A549 (cell line): Measurements from ENCODE around the gene MAFG. TPM values are rescaled to one million over a fixed set of nuclear protein-coding genes. Genes with fewer than 3 reads are reported as not detected.

Source experiments
- ATOH8 ChIP-seq: fragments of 250-450 bp; sonication (Bioruptor Pico); IDR thresholded peaks from 2 replicates; pipeline ENCODE4 v1.5.0; 2020; ENCODE audit warnings: low read depth, mild to moderate bottlenecking, moderate library complexity
- BCL3 ChIP-seq: fragments of >200 bp; sonication (Bioruptor Twin); formaldehyde crosslinking; IDR thresholded peaks from 3 replicates; pipeline ENCODE4 v1.6.1; 2016
- CEBPB ChIP-seq, 2 experiments: fragments of >200 bp in 1 of 2; sonication (Bioruptor Twin) in 1 of 2; formaldehyde crosslinking in 1 of 2; IDR thresholded peaks; 2 replicates each; pipeline ENCODE4 v1.6.1; 2012 to 2016
- CHD2 ChIP-seq: fragments of 150-350 bp; IDR thresholded peaks from 2 replicates; pipeline ENCODE4 v1.6.1; 2014; ENCODE audit warnings: low read length; ENCODE audit not compliant: partially characterized antibody
- E2F6 ChIP-seq: IDR thresholded peaks from 2 replicates; pipeline ENCODE4 v1.6.1; 2012; ENCODE audit warnings: low read depth, borderline replicate concordance
- EHMT2 ChIP-seq: fragments of 200-600 bp; sonication (generic); IDR thresholded peaks from 2 replicates; pipeline ENCODE4 v1.6.1; 2016; ENCODE audit warnings: antibody characterized with exemption, low read depth, mild to moderate bottlenecking, moderate library complexity
- EP300 ChIP-seq, 2 experiments: fragments of >200 bp; sonication (Bioruptor Twin); formaldehyde crosslinking; IDR thresholded peaks; 2 replicates in 1 of 2; 3 replicates in 1 of 2; pipeline ENCODE4 v1.6.1; 2016 to 2017
- FOSB ChIP-seq: fragments of 250-450 bp; sonication (Bioruptor Pico); IDR thresholded peaks from 2 replicates; pipeline ENCODE4 v1.5.0; 2020; ENCODE audit warnings: mild to moderate bottlenecking, moderate library complexity
- FOSL2 ChIP-seq, 2 experiments: fragments of 450-650 bp in 1 of 2; fragments of >200 bp in 1 of 2; sonication (Bioruptor Twin) in 1 of 2; formaldehyde crosslinking; IDR thresholded peaks; 2 replicates each; pipeline versions ENCODE4 v1.5.0 to v1.6.1; 2016 to 2020; ENCODE audit warnings: mild to moderate bottlenecking in 1 of 2, moderate library complexity in 1 of 2
- FOXS1 ChIP-seq: fragments of 250-450 bp; sonication (Bioruptor Pico); IDR thresholded peaks from 2 replicates; pipeline ENCODE4 v1.5.0; 2020; ENCODE audit warnings: mild to moderate bottlenecking, moderate library complexity
- HDAC2 ChIP-seq: fragments of 200-600 bp; sonication (generic); IDR thresholded peaks from 2 replicates; pipeline ENCODE4 v1.6.1; 2016
- HES2 ChIP-seq: fragments of >200 bp; sonication (Bioruptor Twin); formaldehyde crosslinking; IDR thresholded peaks from 2 replicates; pipeline ENCODE4 v1.6.1; 2016
- HOXB5 ChIP-seq: fragments of 250-450 bp; sonication (Bioruptor Pico); IDR thresholded peaks from 2 replicates; pipeline ENCODE4 v1.5.0; 2020; ENCODE audit warnings: mild to moderate bottlenecking, moderate library complexity
- JUN ChIP-seq, 2 experiments: fragments of >200 bp; sonication (Bioruptor Twin); formaldehyde crosslinking; IDR thresholded peaks; 2 replicates in 1 of 2; 3 replicates in 1 of 2; pipeline ENCODE4 v1.6.1; 2016 to 2017
- KDM1A ChIP-seq: fragments of 200-600 bp; sonication (generic); IDR thresholded peaks from 2 replicates; pipeline ENCODE4 v1.6.1; 2016; ENCODE audit warnings: low read depth, mild to moderate bottlenecking
- MAFK ChIP-seq: fragments of 450-650 bp; IDR thresholded peaks from 2 replicates; pipeline ENCODE4 v1.6.1; 2014; ENCODE audit not compliant: partially characterized antibody
- NFE2L2 ChIP-seq: fragments of 150-350 bp; conservative IDR thresholded peaks from 2 replicates; pipeline ENCODE4 v1.6.1; 2014; ENCODE audit warnings: low read length
- RARB ChIP-seq: fragments of 250-450 bp; sonication (Bioruptor Pico); IDR thresholded peaks from 2 replicates; pipeline ENCODE4 v1.8.0; 2021; ENCODE audit warnings: mild to moderate bottlenecking, moderate library complexity
- REST ChIP-seq: fragments of 200-600 bp; sonication (generic); IDR thresholded peaks from 2 replicates; pipeline ENCODE4 v1.6.1; 2016; ENCODE audit warnings: antibody characterized with exemption, mild to moderate bottlenecking, moderate library complexity
- RFX5 ChIP-seq: fragments of 450-650 bp; IDR thresholded peaks from 2 replicates; pipeline ENCODE4 v1.7.1; 2014; ENCODE audit warnings: antibody characterized with exemption, mild to moderate bottlenecking, moderate library complexity
- RNF2 ChIP-seq: fragments of 200-600 bp; sonication (generic); IDR thresholded peaks from 2 replicates; pipeline ENCODE4 v1.6.1; 2016; ENCODE audit warnings: low read depth, mild to moderate bottlenecking, antibody characterized with exemption, moderate library complexity, borderline replicate concordance
- TP53 ChIP-seq: fragments of 250-450 bp; sonication (Bioruptor Pico); IDR thresholded peaks from 2 replicates; pipeline ENCODE4 v1.5.0; 2021; ENCODE audit warnings: mild to moderate bottlenecking, moderate library complexity
- USF2 ChIP-seq: fragments of 450-650 bp; IDR thresholded peaks from 2 replicates; pipeline ENCODE4 v1.6.1; 2014; ENCODE audit warnings: antibody characterized with exemption
- ZNF302 ChIP-seq: fragments of 250-450 bp; sonication (Bioruptor Pico); IDR thresholded peaks from 2 replicates; pipeline ENCODE4 v1.9.0; 2021; ENCODE audit warnings: inconsistent platforms, mild to moderate bottlenecking, moderate library complexity
- polyA plus RNA-seq, 4 experiments: library from polyadenylated mRNA; depleted of rRNA in 3 of 4; stranded (reverse); fragments of >200 nt; fragmentation: RNase III in 1 of 4; extraction: RNeasy Plus Mini Kit Qiagen cat#74134 plus additional on column Dnase treatment in 1 of 4; gene quantifications; 2 replicates in 3 of 4; 3 replicates in 1 of 4; pipeline ENCODE4 v1.2.3, GENCODE V29; 2011 to 2017

The MAFG gene
- polyA plus RNA-seq, 2 of the 4 experiments (the other 2 are of a cell fraction), result 47.9 to 57.9 TPM

GRCh38 chr17:81871387-81872230 is 55.9 kb downstream of the MAFG start (continued):
- TF ChIP-seq BCL3 (peak; percentile 71), ATOH8 (CRISPR knock-in tag) (peak; percentile 99), FOSL2 (IDR thresholded peaks at IDR 0.05) (no peak), FOSL2 (CRISPR knock-in tag; IDR thresholded peaks at IDR 0.05) (peak; percentile 39; the same call in 1 of the 2 replicates), EP300 (IDR thresholded peaks at IDR 0.05) (no peak), HDAC2 (no peak), CEBPB (IDR thresholded peaks at IDR 0.05) (no peak), FOXS1 (CRISPR knock-in tag) (peak; percentile 95), KDM1A (no peak), HOXB5 (peak; percentile 99), FOSB (CRISPR knock-in tag) (no peak), HES2 (no peak), RFX5 (peak; percentile 70), ZNF302 (CRISPR knock-in tag) (peak; percentile 76; the same call in 1 of the 2 replicates), REST (no peak), RARB (CRISPR knock-in tag) (no peak), TP53 (CRISPR knock-in tag) (peak; percentile 96), CHD2 (no peak), MAFK (no peak), RNF2 (peak; percentile 93; the same call in 1 of the 2 replicates), EHMT2 (no peak), E2F6 (peak; percentile 99), USF2 (peak; percentile 76), JUN (IDR thresholded peaks at IDR 0.05) (peak; percentile 54 to 78; a peak in 3 of 5 replicates), NFE2L2 (no peak)
